Measurements from ENCODE around the gene NRXN2. TPM values are rescaled to one million over a fixed set of nuclear protein-coding genes. Genes with fewer than 3 reads are reported as not detected.

Gene NRXN2
- total and polyA plus RNA-seq, 11 donors: 0.42 to 5.5 (median 0.92) TPM; not detected in 1

DNA sequence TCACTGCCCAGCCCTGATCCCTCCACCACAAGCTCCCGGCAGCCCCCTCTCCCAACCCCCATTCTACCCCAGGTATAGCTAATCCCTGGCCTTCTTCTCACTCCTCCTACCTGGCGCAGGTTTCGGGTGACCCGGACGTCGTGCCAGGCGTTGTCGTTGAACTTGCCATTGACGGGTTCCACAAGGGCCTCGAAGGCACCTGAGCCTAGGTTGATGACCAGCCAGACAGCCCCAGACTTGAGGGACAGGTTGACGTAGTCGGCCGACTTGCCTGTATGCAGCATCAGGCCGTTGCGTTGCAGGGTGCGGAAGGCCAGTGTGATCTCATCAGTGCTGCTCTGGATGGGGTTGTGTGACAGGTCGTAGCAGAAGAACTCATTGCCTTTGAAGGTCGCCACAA, 37.5 kb downstream of the NRXN2 start:
- ATAC-seq: no peak
- intact Hi-C loops (cut with DNase I): loop anchor here in 3 of 10 donors (5.0 kb wide), 1 partner anchor 37 kb away; the partner anchor contains the start of gene NRXN2 (in 3 of the 3)

DNA sequence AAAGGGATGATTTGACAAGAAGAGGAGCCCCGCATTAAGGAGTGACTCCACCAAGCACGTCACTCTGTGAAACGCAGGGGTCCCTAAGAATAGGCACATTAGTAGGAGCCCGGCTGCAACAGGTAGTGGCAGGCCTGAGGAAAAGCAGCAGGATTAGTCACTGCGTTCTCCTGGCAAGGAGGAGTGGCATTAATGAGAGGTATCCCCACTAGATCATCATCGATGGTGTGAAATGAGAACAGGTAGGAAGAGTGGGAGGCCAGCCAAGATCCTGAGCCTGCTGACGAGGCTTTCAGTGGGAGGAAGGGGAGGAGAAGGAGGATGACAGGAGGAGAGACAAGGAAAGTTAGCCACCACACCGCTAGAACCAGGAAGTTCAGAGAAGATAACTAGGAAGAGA, 38.6 kb downstream of the NRXN2 start:
- intact Hi-C loops (cut with DNase I): no loop called here
- DNase-seq (no peak), ATAC-seq (no peak)
- H3K27ac ChIP-seq: no peak overlapping the region
- TF ChIP-seq POLR2A (IDR thresholded peaks at IDR 0.05): no peak
- TF ChIP-seq, protein P1, sequence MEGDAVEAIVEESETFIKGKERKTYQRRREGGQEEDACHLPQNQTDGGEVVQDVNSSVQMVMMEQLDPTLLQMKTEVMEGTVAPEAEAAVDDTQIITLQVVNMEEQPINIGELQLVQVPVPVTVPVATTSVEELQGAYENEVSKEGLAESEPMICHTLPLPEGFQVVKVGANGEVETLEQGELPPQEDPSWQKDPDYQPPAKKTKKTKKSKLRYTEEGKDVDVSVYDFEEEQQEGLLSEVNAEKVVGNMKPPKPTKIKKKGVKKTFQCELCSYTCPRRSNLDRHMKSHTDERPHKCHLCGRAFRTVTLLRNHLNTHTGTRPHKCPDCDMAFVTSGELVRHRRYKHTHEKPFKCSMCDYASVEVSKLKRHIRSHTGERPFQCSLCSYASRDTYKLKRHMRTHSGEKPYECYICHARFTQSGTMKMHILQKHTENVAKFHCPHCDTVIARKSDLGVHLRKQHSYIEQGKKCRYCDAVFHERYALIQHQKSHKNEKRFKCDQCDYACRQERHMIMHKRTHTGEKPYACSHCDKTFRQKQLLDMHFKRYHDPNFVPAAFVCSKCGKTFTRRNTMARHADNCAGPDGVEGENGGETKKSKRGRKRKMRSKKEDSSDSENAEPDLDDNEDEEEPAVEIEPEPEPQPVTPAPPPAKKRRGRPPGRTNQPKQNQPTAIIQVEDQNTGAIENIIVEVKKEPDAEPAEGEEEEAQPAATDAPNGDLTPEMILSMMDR (IDR thresholded peaks at IDR 0.05): no peak
- no peaks in the 10 kb centered on the region for H3K27me3 ChIP-seq
- H3K9me3 ChIP-seq: no peaks in the 10 kb centered on the region
- WGBS, 4 donors: 62 to 77% (median 67%) methylated on average over 8 of the region's 8 CpGs
- H3K36me3 ChIP-seq: no peaks in the 10 kb centered on the region
- H3K4me3 ChIP-seq: no peak overlapping the region
- peaks cover 0 to 26% (median 12%) of the 10 kb centered on the region in 12 donors for H3K4me1 ChIP-seq

More for the DNA sequence above, 37.5 kb downstream of the NRXN2 start:
- Histone ChIP-seq H3K27me3 (no peaks in the 10 kb centered on the region), H3K9me3 (no peaks in the 10 kb centered on the region), H3K4me3 (no peak overlapping the region), H3K4me1 (peaks cover 0 to 26% (median 12%) of the 10 kb centered on the region in 12 donors), H3K36me3 (no peaks in the 10 kb centered on the region), H3K27ac (no peak overlapping the region)
- DNase-seq: no peak
- WGBS, 4 donors: 89 to 94% (median 93%) methylated on average over 18 of the region's 18 CpGs
- TF ChIP-seq, protein P1 (IDR thresholded peaks at IDR 0.05): no peak
- TF ChIP-seq POLR2A (IDR thresholded peaks at IDR 0.05): no peak

DNA sequence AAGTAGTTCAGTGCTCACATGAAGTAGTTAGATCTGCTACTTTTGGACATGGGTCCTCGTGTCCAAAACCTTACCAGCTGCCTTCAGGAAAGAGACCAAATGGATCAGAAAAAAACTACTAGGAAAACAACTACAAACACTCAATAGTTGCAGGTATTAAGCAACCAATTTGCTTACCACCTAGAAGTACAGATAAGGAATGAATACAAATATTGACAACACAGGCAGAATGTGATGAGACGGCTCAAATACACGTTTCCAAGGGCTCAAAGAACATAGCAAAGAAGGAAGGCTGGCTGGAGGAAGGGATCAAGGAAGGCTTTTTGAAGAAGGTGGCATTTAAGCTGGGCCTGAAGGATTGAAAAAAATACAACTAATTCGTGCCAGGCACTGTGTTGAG, 41.8 kb downstream of the NRXN2 start:
- no peaks in the 10 kb centered on the region for H3K9me3 ChIP-seq
- DNase-seq (no peak), ATAC-seq (no peak)
- no peaks in the 10 kb centered on the region for H3K36me3 ChIP-seq
- 70 to 77% (median 71%) methylated on average over 4 of the region's 4 CpGs for WGBS, 4 donors
- no peak overlapping the region for H3K27ac ChIP-seq
- TF ChIP-seq, protein P1 (IDR thresholded peaks at IDR 0.05): no peak
- no peak for TF ChIP-seq POLR2A (IDR thresholded peaks at IDR 0.05)
- no peak overlapping the region for H3K4me3 ChIP-seq
- intact Hi-C loops (cut with DNase I): no loop called here
- peaks cover 0 to 3% (median 0%) of the 10 kb centered on the region in 12 donors for H3K4me1 ChIP-seq
- H3K27me3 ChIP-seq: peaks cover 0 to 5% (median 0%) of the 10 kb centered on the region in 9 donors

DNA sequence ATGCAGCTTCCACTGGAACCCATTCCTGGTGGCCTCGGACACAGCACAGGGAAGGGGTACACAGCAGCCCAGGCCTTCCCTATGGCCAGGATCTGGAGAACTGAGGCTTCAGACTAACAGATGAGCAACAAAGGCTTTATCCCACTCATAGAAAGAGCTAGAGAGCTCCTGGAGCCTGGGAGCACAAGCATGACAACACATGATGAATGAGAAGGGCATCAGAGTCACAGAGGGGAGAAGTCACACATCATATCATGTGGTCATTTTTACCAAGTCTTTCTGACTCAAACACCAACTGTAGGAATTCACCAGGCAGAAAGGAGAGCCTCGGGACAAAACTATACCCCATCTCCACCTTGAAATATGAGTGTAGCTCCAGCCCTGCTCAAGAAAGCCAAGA, 43.2 kb downstream of the NRXN2 start:
- no peak overlapping the region for H3K4me3 ChIP-seq
- no peaks in the 10 kb centered on the region for H3K9me3 ChIP-seq
- H3K27ac ChIP-seq: no peak overlapping the region
- WGBS, 4 donors: 34 to 67% (median 46%) methylated on average over 1 to 2 of the region's 2 CpGs
- intact Hi-C loops (cut with DNase I): no loop called here
- TF ChIP-seq POLR2A (IDR thresholded peaks at IDR 0.05): no peak
- TF ChIP-seq, protein P1 (IDR thresholded peaks at IDR 0.05): no peak
- peaks cover 0 to 5% (median 0%) of the 10 kb centered on the region in 9 donors for H3K27me3 ChIP-seq
- no peak for DNase-seq
- peaks cover 0 to 16% (median 10%) of the 10 kb centered on the region in 12 donors for H3K4me1 ChIP-seq
- ATAC-seq: no peak
- H3K36me3 ChIP-seq: no peaks in the 10 kb centered on the region

Data from heart left ventricle (tissue), 16 donors.